IgD-negative memory B cell (primary cell): ENCODE measurements around the gene FUBP1. TPM values are rescaled to one million over a fixed set of nuclear protein-coding genes. Genes with fewer than 3 reads are reported as not detected.
A peak's percentile ranks its signal among the peaks of the same experiment; 100 is the strongest.
"Not testable (repeated sequence)": the region's sequence is repeated elsewhere in the genome, so short reads cannot be mapped to it uniquely, and the experiment has no call there.

Experiments
- H3K27ac Mint-ChIP-seq, 3 donors: one replicate each; pipeline ENCODE4 v1.8.0; 2020 to 2022; ENCODE audit warnings: mild to moderate bottlenecking in 3 of 3, mixed read lengths in 3 of 3, moderate library complexity in 1 of 3
- H3K27me3 Mint-ChIP-seq: one replicate; pipeline ENCODE4 v1.8.0; 2021; ENCODE audit warnings: mixed read lengths
- H3K36me3 Mint-ChIP-seq: one replicate; pipeline ENCODE4 v1.8.0; 2020; ENCODE audit warnings: mild to moderate bottlenecking, mixed read lengths
- H3K4me1 Mint-ChIP-seq, 3 donors: one replicate each; pipeline ENCODE4 v1.8.0; 2020 to 2022; ENCODE audit warnings: mixed read lengths in 3 of 3, mild to moderate bottlenecking in 1 of 3
- H3K4me3 Mint-ChIP-seq, 4 donors: one replicate each; pipeline ENCODE4 v1.8.0; 2020 to 2022; ENCODE audit warnings: mild to moderate bottlenecking in 4 of 4, mixed read lengths in 4 of 4, moderate library complexity in 3 of 4
- H3K9me3 Mint-ChIP-seq, 3 donors: one replicate each; pipeline ENCODE4 v1.8.0; 2020 to 2021; ENCODE audit warnings: mixed read lengths in 3 of 3, mild to moderate bottlenecking in 1 of 3
- polyA plus RNA-seq: library from polyadenylated mRNA; unstranded; fragments of 300-500 nt; fragmentation: Illumina TruSeq; gene quantifications from one replicate; pipeline ENCODE4 v1.2.3, GENCODE V29; 2021

Gene FUBP1
- polyA plus RNA-seq, 1 donor from 2014 or later = 48.2 TPM

- Mint-ChIP-seq H3K27ac (peak overlapping the region; percentile 23 to 54 (median 31)), H3K4me3 (peak overlapping the region in 1 of 4 donors; percentile 41), H3K36me3 (peaks cover 10% of the 10 kb centered on the region), H3K27me3 (peaks cover 1% of the 10 kb centered on the region), H3K4me1 (peaks cover 28 to 32% (median 31%) of the 10 kb centered on the region in 3 donors), H3K9me3 (no peaks in the 10 kb centered on the region)
Measured at GRCh38 chr1:77948841-77949424, 29.9 kb downstream of the FUBP1 start.

- H3K36me3 Mint-ChIP-seq = peaks cover 7% of the 10 kb centered on the region
- H3K27me3 Mint-ChIP-seq = no peaks in the 10 kb centered on the region
- H3K9me3 Mint-ChIP-seq = no peaks in the 10 kb centered on the region
- H3K27ac Mint-ChIP-seq = peak overlapping the region in 1 of 3 donors; percentile 2
- peaks cover 14 to 18% (median 16%) of the 10 kb centered on the region in 3 donors for H3K4me1 Mint-ChIP-seq
- no peak overlapping the region for H3K4me3 Mint-ChIP-seq
Measured at GRCh38 chr1:77945345-77945744, 33.5 kb downstream of the FUBP1 start.

- no peaks in the 10 kb centered on the region for H3K9me3 Mint-ChIP-seq
- peak overlapping the region in 1 of 4 donors; percentile 53 for H3K4me3 Mint-ChIP-seq
- peaks cover 4 to 6% (median 6%) of the 10 kb centered on the region in 3 donors for H3K4me1 Mint-ChIP-seq
- H3K36me3 Mint-ChIP-seq = peaks cover 6% of the 10 kb centered on the region
- H3K27me3 Mint-ChIP-seq = no peaks in the 10 kb centered on the region
- peak overlapping the region; percentile 23 to 86 (median 41) for H3K27ac Mint-ChIP-seq
Measured at GRCh38 chr1:77942400-77943140, 36.3 kb downstream of the FUBP1 start.

- Mint-ChIP-seq H3K27me3 (no peaks in the 10 kb centered on the region), H3K4me1 (peaks cover 4 to 6% (median 6%) of the 10 kb centered on the region in 3 donors), H3K4me3 (no peak overlapping the region), H3K27ac (no peak overlapping the region), H3K9me3 (no peaks in the 10 kb centered on the region), H3K36me3 (peaks cover 6% of the 10 kb centered on the region)
Measured at GRCh38 chr1:77940921-77941570, 37.8 kb downstream of the FUBP1 start.

GRCh38 chr1:77938651-77939050 lies 40.2 kb downstream of the FUBP1 start:
- Mint-ChIP-seq H3K9me3 (no peaks in the 10 kb centered on the region), H3K4me1 (peaks cover 2 to 6% (median 6%) of the 10 kb centered on the region in 3 donors), H3K27me3 (no peaks in the 10 kb centered on the region), H3K36me3 (peaks cover 4% of the 10 kb centered on the region), H3K27ac (no peak overlapping the region), H3K4me3 (no peak overlapping the region)

GRCh38 chr1:77929806-77930205 lies 49.1 kb downstream of the FUBP1 start:
- H3K27me3 Mint-ChIP-seq = no peaks in the 10 kb centered on the region
- H3K4me3 Mint-ChIP-seq = peak overlapping the region in 1 of 4 donors; percentile 5
- H3K27ac Mint-ChIP-seq = no peak overlapping the region
- peaks cover 3% of the 10 kb centered on the region for H3K36me3 Mint-ChIP-seq
- H3K4me1 Mint-ChIP-seq = peaks cover 6 to 13% (median 9%) of the 10 kb centered on the region in 3 donors
- H3K9me3 Mint-ChIP-seq = no peaks in the 10 kb centered on the region

GRCh38 chr1:77927414-77927813 lies 51.5 kb downstream of the FUBP1 start:
- no peaks in the 10 kb centered on the region for H3K9me3 Mint-ChIP-seq
- peaks cover 6 to 13% (median 9%) of the 10 kb centered on the region in 3 donors for H3K4me1 Mint-ChIP-seq
- H3K27ac Mint-ChIP-seq = no peak overlapping the region
- peak overlapping the region; percentile 75 to 80 (median 79) for H3K4me3 Mint-ChIP-seq
- peaks cover 2% of the 10 kb centered on the region for H3K27me3 Mint-ChIP-seq
- peaks cover 3% of the 10 kb centered on the region for H3K36me3 Mint-ChIP-seq

- H3K27ac Mint-ChIP-seq = peak overlapping the region; percentile 1 to 24 (median 7)
- peaks cover 3% of the 10 kb centered on the region for H3K36me3 Mint-ChIP-seq
- no peaks in the 10 kb centered on the region for H3K9me3 Mint-ChIP-seq
- peak overlapping the region; percentile 80 to 92 (median 83) for H3K4me3 Mint-ChIP-seq
- H3K27me3 Mint-ChIP-seq = peaks cover 2% of the 10 kb centered on the region
- peaks cover 6 to 13% (median 9%) of the 10 kb centered on the region in 3 donors for H3K4me1 Mint-ChIP-seq
Measured at GRCh38 chr1:77926561-77927357, 52.1 kb downstream of the FUBP1 start.

GRCh38 chr1:77925956-77926355 lies 52.9 kb downstream of the FUBP1 start:
- no peaks in the 10 kb centered on the region for H3K9me3 Mint-ChIP-seq
- no peak overlapping the region for H3K27ac Mint-ChIP-seq
- peak overlapping the region in 3 of 4 donors; percentile 80 to 86 (median 80) for H3K4me3 Mint-ChIP-seq
- H3K27me3 Mint-ChIP-seq = peaks cover 2% of the 10 kb centered on the region
- peaks cover 3% of the 10 kb centered on the region for H3K36me3 Mint-ChIP-seq
- H3K4me1 Mint-ChIP-seq = peaks cover 6 to 13% (median 9%) of the 10 kb centered on the region in 3 donors

GRCh38 chr1:77925518-77925917 lies 53.4 kb downstream of the FUBP1 start:
- peaks cover 6 to 14% (median 9%) of the 10 kb centered on the region in 3 donors for H3K4me1 Mint-ChIP-seq
- peaks cover 5% of the 10 kb centered on the region for H3K36me3 Mint-ChIP-seq
- H3K4me3 Mint-ChIP-seq = no peak overlapping the region
- H3K27me3 Mint-ChIP-seq = peaks cover 2% of the 10 kb centered on the region
- no peak overlapping the region for H3K27ac Mint-ChIP-seq
- H3K9me3 Mint-ChIP-seq = no peaks in the 10 kb centered on the region

GRCh38 chr1:77918918-77919317 lies 60.0 kb downstream of the FUBP1 start:
- H3K4me3 Mint-ChIP-seq = peak overlapping the region in 1 of 4 donors; percentile 4
- H3K27ac Mint-ChIP-seq, H3K9me3 Mint-ChIP-seq, H3K27me3 Mint-ChIP-seq, H3K36me3 Mint-ChIP-seq, H3K4me1 Mint-ChIP-seq: not testable (repeated sequence)

- Mint-ChIP-seq H3K27ac (no peak overlapping the region), H3K4me3 (no peak overlapping the region), H3K4me1 (no peaks in the 10 kb centered on the region), H3K36me3 (peaks cover 2% of the 10 kb centered on the region), H3K27me3 (no peaks in the 10 kb centered on the region), H3K9me3 (no peaks in the 10 kb centered on the region)
Measured at GRCh38 chr1:77910116-77910515, 68.8 kb downstream of the FUBP1 start.

- Mint-ChIP-seq H3K9me3 (no peaks in the 10 kb centered on the region), H3K4me1 (no peaks in the 10 kb centered on the region), H3K27ac (no peak overlapping the region), H3K36me3 (no peaks in the 10 kb centered on the region), H3K4me3 (no peak overlapping the region), H3K27me3 (no peaks in the 10 kb centered on the region)
Measured at GRCh38 chr1:77906624-77907023, 72.2 kb downstream of the FUBP1 start.

- Mint-ChIP-seq H3K27me3 (no peaks in the 10 kb centered on the region), H3K4me1 (no peaks in the 10 kb centered on the region), H3K36me3 (no peaks in the 10 kb centered on the region), H3K9me3 (no peaks in the 10 kb centered on the region), H3K27ac (no peak overlapping the region), H3K4me3 (no peak overlapping the region)
Measured at GRCh38 chr1:77906019-77906545, 72.8 kb downstream of the FUBP1 start.
